GM12801 (cell line): ENCODE data around the gene ATL3.

ENCODE experiments used
- TF ChIP-seq, protein P1 (sequence below): IDR thresholded peaks from one replicate; pipeline ENCODE4 v1.5.1; 2011; ENCODE audit warnings: control low read depth; ENCODE audit not compliant: insufficient read length; ENCODE audit errors: extremely low read depth

ATL3 gene

DNA sequence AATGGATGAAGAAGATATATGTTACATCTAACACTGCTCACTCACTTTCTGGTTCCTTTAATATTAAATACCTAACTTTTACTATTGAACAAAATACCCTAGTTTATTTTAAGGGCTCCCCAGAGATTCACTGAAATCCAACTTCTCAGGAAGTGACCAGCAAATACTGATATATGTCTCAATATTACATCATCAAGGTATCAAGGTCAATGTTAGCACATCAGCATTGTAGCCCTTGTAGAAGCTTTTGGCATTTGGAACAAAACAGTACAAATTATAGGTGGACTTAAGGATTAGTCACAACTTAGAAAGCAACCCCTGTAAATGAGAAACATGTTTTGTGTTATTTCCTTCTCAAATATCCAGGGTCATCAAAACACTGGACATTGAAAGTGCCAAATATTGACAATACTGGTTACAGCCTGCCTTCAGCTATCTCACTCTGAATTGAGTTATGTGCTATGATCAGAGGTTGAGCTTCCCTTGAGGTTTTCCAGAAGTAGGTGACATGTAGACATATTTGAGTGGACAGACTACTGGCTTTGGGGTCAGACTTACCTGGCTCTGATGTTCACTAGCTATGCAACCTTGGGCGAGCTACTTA is 1.9 kb upstream of the ATL3 start:
- TF ChIP-seq, protein P1, sequence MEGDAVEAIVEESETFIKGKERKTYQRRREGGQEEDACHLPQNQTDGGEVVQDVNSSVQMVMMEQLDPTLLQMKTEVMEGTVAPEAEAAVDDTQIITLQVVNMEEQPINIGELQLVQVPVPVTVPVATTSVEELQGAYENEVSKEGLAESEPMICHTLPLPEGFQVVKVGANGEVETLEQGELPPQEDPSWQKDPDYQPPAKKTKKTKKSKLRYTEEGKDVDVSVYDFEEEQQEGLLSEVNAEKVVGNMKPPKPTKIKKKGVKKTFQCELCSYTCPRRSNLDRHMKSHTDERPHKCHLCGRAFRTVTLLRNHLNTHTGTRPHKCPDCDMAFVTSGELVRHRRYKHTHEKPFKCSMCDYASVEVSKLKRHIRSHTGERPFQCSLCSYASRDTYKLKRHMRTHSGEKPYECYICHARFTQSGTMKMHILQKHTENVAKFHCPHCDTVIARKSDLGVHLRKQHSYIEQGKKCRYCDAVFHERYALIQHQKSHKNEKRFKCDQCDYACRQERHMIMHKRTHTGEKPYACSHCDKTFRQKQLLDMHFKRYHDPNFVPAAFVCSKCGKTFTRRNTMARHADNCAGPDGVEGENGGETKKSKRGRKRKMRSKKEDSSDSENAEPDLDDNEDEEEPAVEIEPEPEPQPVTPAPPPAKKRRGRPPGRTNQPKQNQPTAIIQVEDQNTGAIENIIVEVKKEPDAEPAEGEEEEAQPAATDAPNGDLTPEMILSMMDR: no peak

DNA sequence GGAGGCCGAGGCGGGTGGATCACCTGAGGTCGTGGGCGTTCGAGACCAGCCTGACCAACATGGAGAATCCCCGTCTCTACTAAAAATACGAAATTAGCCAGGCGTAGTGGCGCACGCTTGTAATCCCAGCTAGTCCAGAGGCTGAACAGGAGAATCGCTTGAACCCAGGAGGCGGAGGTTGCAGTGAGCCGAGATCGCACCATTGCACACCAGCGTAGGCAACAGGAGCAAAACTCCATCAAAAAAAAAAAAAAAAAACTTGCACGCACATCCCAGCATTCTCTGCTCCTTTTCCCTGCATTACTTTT is 934 bp upstream of the ATL3 start:
- TF ChIP-seq, protein P1: no peak

DNA sequence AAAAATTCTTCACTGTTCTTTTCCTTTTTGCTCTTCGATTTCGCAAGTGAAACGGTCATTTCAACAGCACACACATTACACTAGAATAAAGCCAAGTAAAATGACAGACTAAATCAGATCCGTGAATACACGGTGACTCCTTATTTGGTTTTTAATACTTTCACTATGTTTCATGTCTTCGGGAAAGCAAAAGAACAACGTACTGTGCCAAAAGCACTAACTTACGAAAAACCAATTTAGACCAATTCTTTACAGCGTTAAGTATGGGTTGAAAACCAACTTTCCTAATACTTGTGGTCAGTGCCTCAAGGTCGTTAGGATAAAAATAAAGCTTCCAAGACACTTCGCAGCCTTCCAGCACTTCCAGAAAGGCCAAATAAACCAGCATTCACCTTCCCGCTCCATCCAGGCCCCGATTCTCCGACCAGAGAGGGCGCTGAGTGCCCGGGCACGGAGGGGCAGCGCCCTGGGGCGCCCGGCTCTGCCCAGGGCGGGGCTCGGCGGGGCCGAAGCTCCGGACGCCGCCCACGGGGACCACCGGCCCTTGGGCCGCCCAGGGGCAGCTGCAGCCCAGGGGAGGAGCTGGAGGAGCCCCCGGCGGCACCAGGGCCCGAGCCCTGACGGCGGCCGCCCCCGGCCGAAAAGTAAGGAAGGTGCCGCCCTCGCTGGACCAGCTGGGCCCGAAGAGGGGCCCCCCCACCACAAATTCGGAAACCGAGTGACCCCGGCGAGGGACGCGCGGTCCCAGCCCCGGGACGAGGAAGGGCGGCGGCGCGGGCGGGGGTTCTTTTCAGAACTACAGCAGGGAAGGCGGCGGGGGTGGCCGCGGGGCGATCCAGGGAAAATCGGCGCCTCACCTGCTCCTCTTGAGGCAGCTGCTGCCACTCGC is 499 bp downstream of the ATL3 start:
- TF ChIP-seq, protein P1: no peak

DNA sequence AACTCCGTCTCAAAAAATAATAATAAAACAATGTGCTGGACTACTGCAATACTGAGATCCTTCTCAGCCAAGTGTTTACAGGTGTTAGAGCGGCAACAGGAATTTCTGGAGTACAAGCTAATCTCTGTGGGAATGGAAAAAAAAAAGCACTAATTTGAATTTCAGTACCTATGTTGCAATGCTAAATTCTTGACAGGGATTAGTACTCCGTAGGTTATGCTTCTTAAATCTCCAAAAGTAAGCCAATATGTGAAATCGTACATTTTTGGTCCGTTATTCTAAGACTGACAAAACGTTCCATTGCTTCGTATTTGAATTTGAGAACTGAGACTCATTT is 1.1 kb downstream of the ATL3 start:
- TF ChIP-seq, protein P1: no peak

DNA sequence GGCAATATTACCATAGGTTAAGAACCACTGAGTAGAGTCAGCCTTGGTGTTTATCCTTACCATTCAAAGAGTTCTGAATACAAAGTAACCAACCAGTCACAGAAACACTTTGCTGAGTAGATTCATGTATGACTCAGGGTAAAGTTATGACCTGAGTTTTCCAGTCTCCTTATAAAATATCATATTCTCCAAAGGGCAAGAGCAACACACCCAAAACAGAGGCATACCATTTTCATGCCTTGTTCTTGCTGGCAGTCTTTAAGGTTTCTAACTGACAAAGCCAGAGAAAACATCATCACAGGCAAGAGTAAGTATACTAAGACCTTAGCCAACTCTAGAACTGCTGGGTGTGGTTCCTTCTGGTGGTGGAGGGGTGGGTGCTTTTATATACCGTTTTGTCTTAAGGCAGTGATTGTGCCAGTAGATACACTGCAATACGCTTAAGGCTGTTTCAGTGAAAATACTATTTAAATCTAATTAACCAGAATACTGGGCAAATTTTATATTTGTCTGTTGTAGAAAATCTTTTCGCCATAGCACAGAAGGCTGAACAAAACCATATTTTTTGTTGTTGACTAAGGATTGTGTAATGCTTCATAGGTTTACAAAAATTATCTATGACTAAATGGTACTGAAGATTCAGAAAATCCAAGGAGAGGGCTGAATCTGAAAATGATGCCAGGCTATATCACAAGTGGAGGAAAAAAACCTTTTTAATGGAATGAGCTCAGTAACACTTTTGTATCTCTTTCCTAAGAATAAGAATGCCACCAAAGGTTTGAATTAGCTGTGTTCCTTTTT is 3.0 kb downstream of the ATL3 start:
- TF ChIP-seq, protein P1: no peak

DNA sequence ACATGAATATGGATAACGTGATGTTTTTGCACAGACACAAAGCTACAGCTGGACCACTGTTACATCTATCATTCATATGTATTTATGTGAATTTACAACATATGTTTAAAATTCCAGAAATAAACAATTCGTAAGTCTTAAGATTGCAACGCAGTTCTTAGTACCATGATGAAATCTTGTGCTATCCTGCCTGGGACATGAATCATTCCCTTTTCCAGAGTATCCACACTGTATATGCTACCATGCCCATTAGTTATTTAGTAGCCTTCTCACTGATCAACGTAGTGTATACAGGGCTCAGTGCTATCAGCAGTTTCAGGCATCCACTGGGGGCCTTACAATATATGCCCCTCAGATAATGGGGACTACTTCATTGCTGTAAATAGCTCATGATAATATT is 4.3 kb downstream of the ATL3 start:
- TF ChIP-seq, protein P1: no peak

DNA sequence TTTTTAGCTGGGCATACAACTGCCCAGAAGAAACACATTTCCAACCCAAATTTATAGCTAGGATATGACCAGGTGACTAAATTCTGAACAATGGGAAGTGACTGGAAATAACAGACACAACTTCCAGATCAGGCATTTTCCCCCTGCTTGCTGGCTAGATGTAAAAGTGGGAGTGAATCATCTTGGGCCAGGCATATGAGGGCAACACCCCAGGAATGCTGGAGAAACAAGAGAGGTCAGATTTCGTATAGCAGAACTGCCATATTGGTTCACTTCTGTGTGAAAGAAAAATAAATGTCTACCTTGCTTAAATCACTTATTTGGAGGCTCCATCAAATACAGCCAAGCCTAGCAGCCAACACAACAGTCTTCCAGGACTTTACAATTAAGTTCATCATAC is 7.4 kb downstream of the ATL3 start:
- TF ChIP-seq, protein P1: no peak
